HepG2 (cell line): ENCODE data around the gene OR10A2. TPM values are rescaled to one million over a fixed set of nuclear protein-coding genes. Genes with fewer than 3 reads are reported as not detected.

Experiments
- ATAC-seq: fragments of 200-7000 bp; cut with Tn5 transposase; 3 replicates; pipeline ENCODE4 v1.9.1; 2020; ENCODE audit warnings: mild to moderate bottlenecking, moderate library complexity
- BruUV-seq: library from RNA; stranded (reverse); fragments of 400-500 nt; replicated peaks from 2 replicates; lab custom pipeline; 2021; lab: Mats Ljungman, UMichigan
- CTCF ChIA-PET: fragments of 300-600 bp; formaldehyde crosslinking; extraction: SDS; loops from one replicate; lab custom pipeline; 2021; ENCODE audit warnings: low total read pairs, inconsistent platforms, low intra/inter-chr PET ratio; lab: Yijun Ruan, JAX
- POLR2A ChIA-PET: fragments of 350-600 bp; sonication (Branson Sonifier 250); formaldehyde crosslinking; loops from one replicate; lab custom pipeline; 2020; ENCODE audit warnings: antibody characterized with exemption, inconsistent platforms; lab: Yijun Ruan, JAX
- DNase-seq: peaks from one replicate; pipeline ENCODE4 v3.0.0-alpha.2; 2015; ENCODE audit warnings: low spot score
- FAIRE-seq: peaks from 3 replicates; lab custom pipeline; 2011; peaks lifted over from hg19 to GRCh38; lab: Jason Lieb, UNC
- H2AFZ ChIP-seq: one replicate; pipeline ENCODE4 v1.6.1; 2011; ENCODE audit warnings: low read length, inconsistent platforms
- H3K27ac ChIP-seq: fragments of 300-600 bp; 3 replicates; pipeline ENCODE4 v1.8.0; 2011; ENCODE audit warnings: mixed run types, mild to moderate bottlenecking, mixed read lengths, low read length, inconsistent platforms; ENCODE audit not compliant: insufficient read depth; ENCODE audit errors: extremely low read length
- H3K27me3 ChIP-seq, 2 experiments: fragments of 200-600 bp in 1 of 2; 2 replicates in 1 of 2; 3 replicates in 1 of 2; pipeline versions ENCODE4 v1.6.0 to v1.8.0; 2011; ENCODE audit warnings: low read length in 2 of 2, mild to moderate bottlenecking in 2 of 2, moderate library complexity in 2 of 2, inconsistent platforms in 1 of 2; ENCODE audit not compliant: insufficient read depth in 2 of 2, control insufficient read depth in 1 of 2
- H3K36me3 ChIP-seq, 2 experiments: fragments of 200-600 bp in 1 of 2; replicated peaks in 1 of 2; 2 replicates in 1 of 2; 3 replicates in 1 of 2; pipeline versions ENCODE4 v1.5.1 to v1.8.0; 2011; ENCODE audit warnings: low read length in 2 of 2, inconsistent platforms in 1 of 2; ENCODE audit not compliant: insufficient read depth in 2 of 2, control insufficient read depth in 1 of 2
- H3K4me1 ChIP-seq: 2 replicates; pipeline ENCODE4 v1.5.1; 2012; ENCODE audit warnings: low read length, inconsistent platforms; ENCODE audit not compliant: insufficient read depth
- H3K4me2 ChIP-seq: 2 replicates; pipeline ENCODE4 v1.6.0; 2011; ENCODE audit warnings: low read depth, low read length, inconsistent platforms
- H3K4me3 ChIP-seq, 3 experiments: fragments of 200-600 bp in 1 of 3; sonication (generic), shearing (Covaris generic) in 1 of 3; replicated peaks in 1 of 3; 2 replicates each; pipeline ENCODE4 v1.5.1; 2011 to 2016; ENCODE audit warnings: low read length in 3 of 3, inconsistent platforms in 2 of 3, low read depth in 2 of 3, mild to moderate bottlenecking in 2 of 3, control low read depth in 1 of 3, mixed read lengths in 1 of 3; ENCODE audit not compliant: insufficient read depth in 1 of 3
- H3K79me2 ChIP-seq: one replicate; pipeline ENCODE4 v1.6.1; 2011; ENCODE audit warnings: low read length, inconsistent platforms; ENCODE audit not compliant: insufficient read depth
- H3K9ac ChIP-seq: 2 replicates; pipeline ENCODE4 v1.6.0; 2011; ENCODE audit warnings: mild to moderate bottlenecking, low read depth, low read length, inconsistent platforms; ENCODE audit not compliant: insufficient read depth
- H3K9me3 ChIP-seq: 2 replicates; pipeline ENCODE4 v1.5.1; 2012; ENCODE audit warnings: mild to moderate bottlenecking, low read length
- H4K20me1 ChIP-seq: 2 replicates; pipeline ENCODE4 v1.6.0; 2011; ENCODE audit warnings: inconsistent platforms, mild to moderate bottlenecking, low read length, moderate library complexity; ENCODE audit not compliant: insufficient read depth
- EP300 ChIP-seq, 3 experiments: sonication (generic) in 1 of 3; formaldehyde crosslinking in 1 of 3; IDR thresholded peaks; 2 replicates each; pipeline versions ENCODE4 v1.5.1 to v1.6.1; 2011 to 2020; ENCODE audit warnings: low read depth in 2 of 3, low read length in 2 of 3, borderline replicate concordance in 1 of 3, improper control_type of control experiment in 1 of 3, mild to moderate bottlenecking in 1 of 3, missing genetic modification reagents in 1 of 3, moderate library complexity in 1 of 3
- LCORL ChIP-seq, 2 experiments: fragments of 450-650 bp in 1 of 2; sonication (generic) in 1 of 2; formaldehyde crosslinking in 1 of 2; IDR thresholded peaks; 2 replicates each; pipeline versions ENCODE4 v1.5.0 to v1.6.1; 2017 to 2020; ENCODE audit warnings: antibody characterized with exemption in 1 of 2, missing genetic modification reagents in 1 of 2
- NFIB ChIP-seq: sonication (generic); formaldehyde crosslinking; IDR thresholded peaks from 2 replicates; pipeline ENCODE4 v1.9.0; 2021; ENCODE audit warnings: missing genetic modification reagents, mild to moderate bottlenecking, borderline replicate concordance
- ZNF12 ChIP-seq: sonication (generic); formaldehyde crosslinking; IDR thresholded peaks from 2 replicates; pipeline ENCODE4 v1.5.0; 2020; ENCODE audit warnings: missing genetic modification reagents
- ZNF143 ChIP-seq: sonication (generic); formaldehyde crosslinking; IDR thresholded peaks from 2 replicates; pipeline ENCODE4 v1.4.0; 2020; ENCODE audit warnings: missing genetic modification reagents
- ZNF558 ChIP-seq: sonication (generic); formaldehyde crosslinking; IDR thresholded peaks from 2 replicates; pipeline ENCODE4 v1.9.0; 2022; ENCODE audit warnings: mild to moderate bottlenecking, missing genetic modification reagents, borderline replicate concordance
- ZNF776 ChIP-seq: sonication (generic); formaldehyde crosslinking; IDR thresholded peaks from 2 replicates; pipeline ENCODE4 v1.4.0; 2020; ENCODE audit warnings: mild to moderate bottlenecking, missing genetic modification reagents
- WGBS: methylation state at CpG from one replicate; pipeline ENCODE4 v1.1.6; 2017; ENCODE audit warnings: low lambda C conversion rate; 5-methylcytosine and 5-hydroxymethylcytosine counted together
- in situ Hi-C: cut with HindIII; loops from 2 replicates; pipeline ENCODE4 v1.10.0; 2017; ENCODE audit warnings: low pct_unique_long_range_greater_than_20kb; ENCODE audit not compliant: extremely low pct_ligation_motif_present
- intact Hi-C: fragments of 100-400 bp; cut with micrococcal nuclease; formaldehyde crosslinking; loops from one replicate; pipeline ENCODE4 v1.10.0; 2022; ENCODE audit not compliant: unreplicated experiment
- polyA plus RNA-seq, 8 experiments: library from polyadenylated mRNA; depleted of rRNA in 3 of 8; stranded (reverse) in 7 of 8; unstranded in 1 of 8; fragments of >200 nt; fragmentation: Illumina TruSeq in 4 of 8; extraction: Trizol in 4 of 8; gene quantifications; 2 replicates each; pipeline versions ENCODE4 v1.2.1 to v1.2.3, GENCODE V29; 2011 to 2016; ENCODE audit warnings: low read depth in 4 of 8, missing spikeins in 1 of 8, mixed read lengths in 1 of 8; ENCODE audit not compliant: insufficient read depth in 1 of 8
- total RNA-seq, 5 experiments: library from RNA; depleted of rRNA; stranded (reverse); fragments of >200 nt; fragmentation: Illumina TruSeq; extraction: Trizol; gene quantifications; 2 replicates each; pipeline ENCODE4 v1.2.3, GENCODE V29; 2016; ENCODE audit warnings: low read depth in 1 of 5
- TF ChIP-seq, protein P1 (sequence below): IDR thresholded peaks from 2 replicates; pipeline ENCODE4 v1.6.1; 2016; ENCODE audit warnings: missing biosample characterization, missing genetic modification reagents, low read depth
- TF ChIP-seq, protein P2 (sequence below): IDR thresholded peaks from 2 replicates; pipeline ENCODE4 v1.6.1; 2012; ENCODE audit warnings: low read length, improper control_type of control experiment

OR10A2 gene
- total and polyA plus RNA-seq, 2 of the 13 experiments (the other 11 are each of a cell fraction or from before 2014, with no cell fraction given) = not detected

DNA sequence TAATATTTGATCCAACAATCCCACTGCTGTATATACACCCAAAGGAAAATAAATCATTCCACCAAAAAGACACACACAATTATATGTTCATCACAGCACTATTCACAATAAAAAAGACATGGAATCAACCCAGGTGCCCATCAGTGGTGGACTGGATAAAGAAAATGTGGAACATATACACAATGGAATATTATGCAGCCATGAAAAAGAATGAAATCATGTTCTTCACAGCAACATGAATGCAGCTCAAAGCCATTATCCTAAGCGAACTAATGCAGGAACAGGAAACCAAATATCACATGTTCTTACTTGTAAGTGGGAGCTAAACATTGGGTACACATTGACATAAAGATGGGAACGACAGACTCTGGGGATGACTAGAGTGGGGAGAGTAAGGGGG, 56.8 kb downstream of the OR10A2 start:
- no peak for TF ChIP-seq ZNF558
- TF ChIP-seq NFIB (CRISPR knock-in tag) = no peak
- no peak for TF ChIP-seq ZNF143 (CRISPR knock-in tag)
- no peak for TF ChIP-seq EP300 (IDR thresholded peaks at IDR 0.05; ENCODE audit: low read depth in 2 of 2, low read length in 2 of 2)
- no peak for TF ChIP-seq EP300 (CRISPR knock-in tag; IDR thresholded peaks at IDR 0.05; ENCODE audit: borderline replicate concordance)
- TF ChIP-seq ZNF12 (CRISPR knock-in tag) = no peak
- TF ChIP-seq, protein P1, sequence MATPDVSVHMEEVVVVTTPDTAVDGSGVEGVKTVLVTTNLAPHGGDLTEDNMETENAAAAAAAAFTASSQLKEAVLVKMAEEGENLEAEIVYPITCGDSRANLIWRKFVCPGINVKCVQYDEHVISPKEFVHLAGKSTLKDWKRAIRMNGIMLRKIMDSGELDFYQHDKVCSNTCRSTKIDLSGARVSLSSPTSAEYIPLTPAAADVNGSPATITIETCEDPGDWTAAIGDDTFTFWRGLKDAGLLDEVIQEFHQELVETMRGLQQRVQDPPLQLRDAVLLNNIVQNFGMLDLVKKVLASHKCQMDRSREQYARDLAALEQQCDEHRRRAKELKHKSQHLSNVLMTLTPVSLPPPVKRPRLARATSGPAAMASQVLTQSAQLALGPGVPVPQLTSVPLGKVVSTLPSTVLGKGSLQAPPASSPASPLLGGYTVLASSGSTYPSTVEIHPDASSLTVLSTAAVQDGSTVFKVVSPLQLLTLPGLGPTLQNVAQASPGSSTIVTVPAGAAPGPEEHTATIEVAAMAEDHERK = no peak
- no peak for TF ChIP-seq LCORL (IDR thresholded peaks at IDR 0.05)
- no peak for TF ChIP-seq LCORL (CRISPR knock-in tag; IDR thresholded peaks at IDR 0.05)
- TF ChIP-seq ZNF776 (CRISPR knock-in tag) = no peak
- TF ChIP-seq, protein P2, sequence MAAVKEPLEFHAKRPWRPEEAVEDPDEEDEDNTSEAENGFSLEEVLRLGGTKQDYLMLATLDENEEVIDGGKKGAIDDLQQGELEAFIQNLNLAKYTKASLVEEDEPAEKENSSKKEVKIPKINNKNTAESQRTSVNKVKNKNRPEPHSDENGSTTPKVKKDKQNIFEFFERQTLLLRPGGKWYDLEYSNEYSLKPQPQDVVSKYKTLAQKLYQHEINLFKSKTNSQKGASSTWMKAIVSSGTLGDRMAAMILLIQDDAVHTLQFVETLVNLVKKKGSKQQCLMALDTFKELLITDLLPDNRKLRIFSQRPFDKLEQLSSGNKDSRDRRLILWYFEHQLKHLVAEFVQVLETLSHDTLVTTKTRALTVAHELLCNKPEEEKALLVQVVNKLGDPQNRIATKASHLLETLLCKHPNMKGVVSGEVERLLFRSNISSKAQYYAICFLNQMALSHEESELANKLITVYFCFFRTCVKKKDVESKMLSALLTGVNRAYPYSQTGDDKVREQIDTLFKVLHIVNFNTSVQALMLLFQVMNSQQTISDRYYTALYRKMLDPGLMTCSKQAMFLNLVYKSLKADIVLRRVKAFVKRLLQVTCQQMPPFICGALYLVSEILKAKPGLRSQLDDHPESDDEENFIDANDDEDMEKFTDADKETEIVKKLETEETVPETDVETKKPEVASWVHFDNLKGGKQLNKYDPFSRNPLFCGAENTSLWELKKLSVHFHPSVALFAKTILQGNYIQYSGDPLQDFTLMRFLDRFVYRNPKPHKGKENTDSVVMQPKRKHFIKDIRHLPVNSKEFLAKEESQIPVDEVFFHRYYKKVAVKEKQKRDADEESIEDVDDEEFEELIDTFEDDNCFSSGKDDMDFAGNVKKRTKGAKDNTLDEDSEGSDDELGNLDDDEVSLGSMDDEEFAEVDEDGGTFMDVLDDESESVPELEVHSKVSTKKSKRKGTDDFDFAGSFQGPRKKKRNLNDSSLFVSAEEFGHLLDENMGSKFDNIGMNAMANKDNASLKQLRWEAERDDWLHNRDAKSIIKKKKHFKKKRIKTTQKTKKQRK = no peak
- Histone ChIP-seq H3K9me3 (no peaks in the 10 kb centered on the region), H3K4me3 (no peak overlapping the region), H3K4me2 (no peak overlapping the region), H3K27ac (no peak overlapping the region), H3K4me1 (no peaks in the 10 kb centered on the region), H3K36me3 (no peaks in the 10 kb centered on the region), H3K9ac (no peak overlapping the region), H4K20me1 (no peaks in the 10 kb centered on the region), H3K79me2 (no peaks in the 10 kb centered on the region), H2AFZ (no peak overlapping the region), H3K27me3 (peaks cover 2 to 6% of the 10 kb centered on the region in 2 experiments; a peak in 1 of 5 replicates)
- 2% methylated on average over 2 of the region's 2 CpGs for WGBS
- FAIRE-seq = no peak
- intact Hi-C loops = no loop called here
- no peak for ATAC-seq
- BruUV-seq = no TSS peak
- in situ Hi-C loops = no loop called here
- DNase-seq = no peak
- POLR2A ChIA-PET = no interaction called here
- CTCF ChIA-PET = no interaction called here
